Esophagus squamous epithelium (tissue), 5 donors: ENCODE measurements around the gene CSAG3. TPM values are rescaled to one million over a fixed set of nuclear protein-coding genes. Genes with fewer than 3 reads are reported as not detected.
"Not testable (repeated sequence)": the region's sequence is repeated elsewhere in the genome, so short reads cannot be mapped to it uniquely, and the experiment has no call there.

Experiments used
- DNase-seq: peaks from one replicate; lab custom pipeline; 2025; lab: John Stamatoyannopoulos, UW
- H3K27ac ChIP-seq, 4 donors: fragments of 200-600 bp; sonication (generic); one replicate each; pipeline ENCODE4 v1.5.1; 2016 to 2019; ENCODE audit warnings: mild to moderate bottlenecking in 1 of 4
- H3K27me3 ChIP-seq, 4 donors: fragments of 200-600 bp; sonication (generic); 1 replicate in 3 of 4; 2 replicates in 1 of 4; pipeline versions ENCODE4 v1.5.1 to v1.6.0; 2017 to 2021; ENCODE audit warnings: antibody characterized with exemption in 1 of 4
- H3K36me3 ChIP-seq, 3 donors: fragments of 200-600 bp; sonication (generic); one replicate each; pipeline ENCODE4 v1.5.1; 2016 to 2019
- H3K4me1 ChIP-seq, 3 donors: fragments of 200-600 bp; sonication (generic); one replicate each; pipeline ENCODE4 v1.5.1; 2017 to 2019
- H3K4me3 ChIP-seq, 4 donors: fragments of 200-600 bp; sonication (generic); 1 replicate in 3 of 4; 2 replicates in 1 of 4; pipeline ENCODE4 v1.5.1; 2016 to 2019; ENCODE audit warnings: mild to moderate bottlenecking in 2 of 4, moderate library complexity in 1 of 4
- H3K9me3 ChIP-seq, 3 donors: fragments of 200-600 bp; sonication (generic); one replicate each; pipeline ENCODE4 v1.5.1; 2016 to 2019
- POLR2A ChIP-seq, 4 donors: fragments of 450-650 bp; IDR thresholded peaks; one replicate each; pipeline ENCODE4 v1.6.1; 2017; ENCODE audit warnings: antibody characterized with exemption in 4 of 4, mild to moderate bottlenecking in 4 of 4, moderate library complexity in 3 of 4
- WGBS, 2 donors: methylation state at CpG; one replicate each; pipeline ENCODE4 v1.1.5; 2018; 5-methylcytosine and 5-hydroxymethylcytosine counted together
- intact Hi-C: fragments of 100-400 bp; cut with DNase I; formaldehyde crosslinking; loops from one replicate; pipeline ENCODE4 v1.15.0; 2022
- total RNA-seq, 4 donors: library from RNA; depleted of rRNA; stranded (reverse); fragments of >200 nt; gene quantifications; one replicate each; pipeline ENCODE4 v1.1.0, GENCODE V29; 2016
- TF ChIP-seq, protein P1 (sequence below), 6 experiments: fragments of 450-650 bp in 4 of 6; fragments of 200-600 bp in 2 of 6; sonication (generic) in 2 of 6; IDR thresholded peaks; one replicate each; pipeline ENCODE4 v1.5.1; 2016 to 2019; ENCODE audit warnings: antibody characterized with exemption in 6 of 6, mild to moderate bottlenecking in 4 of 6, moderate library complexity in 4 of 6
- donor health status: DM: yes; HTN: yes; CAD: no.

CSAG3 gene
- total RNA-seq, 4 donors from 2014 or later, result not detected

- H3K4me1 ChIP-seq, result no peaks in the 10 kb centered on the region
- no peaks in the 10 kb centered on the region for H3K36me3 ChIP-seq
- intact Hi-C loops, result no loop called here
- TF ChIP-seq, protein P1, sequence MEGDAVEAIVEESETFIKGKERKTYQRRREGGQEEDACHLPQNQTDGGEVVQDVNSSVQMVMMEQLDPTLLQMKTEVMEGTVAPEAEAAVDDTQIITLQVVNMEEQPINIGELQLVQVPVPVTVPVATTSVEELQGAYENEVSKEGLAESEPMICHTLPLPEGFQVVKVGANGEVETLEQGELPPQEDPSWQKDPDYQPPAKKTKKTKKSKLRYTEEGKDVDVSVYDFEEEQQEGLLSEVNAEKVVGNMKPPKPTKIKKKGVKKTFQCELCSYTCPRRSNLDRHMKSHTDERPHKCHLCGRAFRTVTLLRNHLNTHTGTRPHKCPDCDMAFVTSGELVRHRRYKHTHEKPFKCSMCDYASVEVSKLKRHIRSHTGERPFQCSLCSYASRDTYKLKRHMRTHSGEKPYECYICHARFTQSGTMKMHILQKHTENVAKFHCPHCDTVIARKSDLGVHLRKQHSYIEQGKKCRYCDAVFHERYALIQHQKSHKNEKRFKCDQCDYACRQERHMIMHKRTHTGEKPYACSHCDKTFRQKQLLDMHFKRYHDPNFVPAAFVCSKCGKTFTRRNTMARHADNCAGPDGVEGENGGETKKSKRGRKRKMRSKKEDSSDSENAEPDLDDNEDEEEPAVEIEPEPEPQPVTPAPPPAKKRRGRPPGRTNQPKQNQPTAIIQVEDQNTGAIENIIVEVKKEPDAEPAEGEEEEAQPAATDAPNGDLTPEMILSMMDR (IDR thresholded peaks at IDR 0.05), result no peak
- no peaks in the 10 kb centered on the region for H3K27me3 ChIP-seq
- H3K4me3 ChIP-seq, result no peak overlapping the region
- H3K27ac ChIP-seq, result no peak overlapping the region
- no peak for DNase-seq
- WGBS, 2 donors, result no CpG with 5 or more reads among the region's 2 CpGs
- H3K9me3 ChIP-seq, result no peaks in the 10 kb centered on the region
Measured at GRCh38 chrX:152735101-152735500, 23.9 kb upstream of the CSAG3 start.

DNA sequence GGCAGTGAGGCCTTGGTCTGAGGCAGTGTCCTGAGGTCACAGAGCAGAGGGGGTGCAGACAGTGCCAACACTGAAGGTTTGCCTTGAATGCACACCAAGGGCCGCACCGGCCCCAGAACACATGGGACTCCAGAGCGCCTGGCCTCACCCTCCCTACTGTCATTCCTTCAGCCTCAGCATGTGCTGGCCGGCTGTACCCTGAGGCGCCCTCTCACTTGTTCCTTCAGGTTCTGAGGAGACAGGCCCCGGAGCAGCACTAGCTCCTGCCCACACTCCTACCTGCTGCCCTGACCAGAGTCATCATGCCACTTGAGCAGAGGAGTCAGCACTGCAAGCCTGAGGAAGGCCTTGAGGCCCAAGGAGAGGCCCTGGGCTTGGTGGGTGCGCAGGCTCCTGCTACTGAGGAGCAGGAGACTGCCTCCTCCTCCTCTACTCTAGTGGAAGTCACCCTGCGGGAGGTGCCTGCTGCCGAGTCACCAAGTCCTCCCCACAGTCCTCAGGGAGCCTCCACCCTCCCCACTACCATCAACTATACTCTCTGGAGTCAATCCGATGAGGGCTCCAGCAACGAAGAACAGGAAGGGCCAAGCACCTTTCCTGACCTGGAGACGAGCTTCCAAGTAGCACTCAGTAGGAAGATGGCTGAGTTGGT is 23.0 kb upstream of the CSAG3 start:
- DNase-seq, result no peak
- Histone ChIP-seq H3K27me3 (no peaks in the 10 kb centered on the region), H3K9me3 (no peaks in the 10 kb centered on the region), H3K4me1 (no peaks in the 10 kb centered on the region), H3K27ac (no peak overlapping the region), H3K36me3 (no peaks in the 10 kb centered on the region), H3K4me3 (no peak overlapping the region)
- no peak for TF ChIP-seq POLR2A (IDR thresholded peaks at IDR 0.05)
- TF ChIP-seq, protein P1 (IDR thresholded peaks at IDR 0.05), result no peak
- intact Hi-C loops, result no loop called here
- WGBS, 2 donors, result 76% methylated on average over 8 of the region's 12 CpGs; no CpG with 5 or more reads in 1 of the 2 donors

- H3K9me3 ChIP-seq, H3K27me3 ChIP-seq, H3K27ac ChIP-seq, DNase-seq, H3K4me3 ChIP-seq, intact Hi-C loops, H3K4me1 ChIP-seq, H3K36me3 ChIP-seq: not testable (repeated sequence)
- WGBS, 2 donors, result 85 to 90% methylated on average over 2 to 5 of the region's 12 CpGs
Measured at GRCh38 chrX:152736528-152736927, 22.5 kb upstream of the CSAG3 start.

GRCh38 chrX:152738560-152738959 is 20.5 kb upstream of the CSAG3 start:
- Histone ChIP-seq H3K4me3 (no peak overlapping the region), H3K4me1 (no peaks in the 10 kb centered on the region), H3K36me3 (no peaks in the 10 kb centered on the region), H3K27me3 (no peaks in the 10 kb centered on the region), H3K9me3 (no peaks in the 10 kb centered on the region), H3K27ac (no peak overlapping the region)
- TF ChIP-seq, protein P1 (IDR thresholded peaks at IDR 0.05), result no peak
- no peak for TF ChIP-seq POLR2A (IDR thresholded peaks at IDR 0.05)
- no peak for DNase-seq
- 70 to 76% methylated on average over 1 to 5 of the region's 5 CpGs for WGBS, 2 donors
- intact Hi-C loops, result no loop called here

DNA sequence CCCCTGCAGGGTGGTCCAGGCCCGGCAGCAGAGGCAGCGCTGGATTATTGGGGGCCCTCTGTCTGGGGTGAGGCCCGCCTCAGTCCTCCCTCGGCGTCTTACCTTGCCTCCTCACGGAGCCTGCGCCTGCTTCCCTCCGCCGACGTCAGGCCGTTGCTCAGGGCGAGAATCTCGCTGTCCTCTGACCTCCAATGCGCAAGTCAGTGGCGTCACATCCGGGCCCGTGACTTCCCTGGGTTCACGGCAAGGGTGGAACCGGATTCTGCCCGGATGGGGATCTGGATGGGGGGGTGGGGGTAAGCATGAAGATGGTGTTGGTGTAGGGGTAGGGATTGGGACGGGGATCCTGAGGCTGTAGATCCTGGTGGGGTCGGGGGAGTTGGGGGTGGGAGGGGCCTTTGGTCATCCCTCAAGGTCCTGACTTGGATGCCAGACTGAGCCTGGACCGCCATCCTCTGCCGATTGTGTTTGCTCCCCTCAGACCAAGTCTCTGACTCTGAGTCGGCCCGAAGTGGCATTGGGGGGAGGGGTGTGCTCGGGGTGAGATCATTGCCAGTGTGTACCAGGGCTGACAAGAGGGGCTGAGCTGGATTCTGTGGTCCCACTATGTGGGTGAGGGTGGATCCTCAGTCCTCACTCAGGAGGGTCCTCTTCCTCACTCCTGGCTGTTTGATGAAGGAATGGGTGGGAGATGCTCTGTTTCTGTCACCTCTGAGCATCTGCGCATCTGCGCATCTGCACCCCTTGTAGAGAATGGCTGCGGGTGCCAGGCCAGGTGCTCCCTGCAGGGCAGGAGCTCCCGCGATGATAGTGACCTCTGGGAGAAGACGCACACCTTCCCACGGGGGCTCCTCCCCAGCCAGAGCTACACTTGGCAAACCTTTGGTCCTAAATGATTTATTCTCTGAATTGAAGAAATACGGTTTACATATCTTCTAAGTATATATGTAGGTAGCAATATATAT is 5.0 kb upstream of the CSAG3 start, which contains the start of gene MAGEA2:
TSS of gene MAGEA2 (minus strand) at position 157 of the 965 bp plus-strand sequence. CDS start 2,479 bp downstream, outside the sequence.
- DNase-seq, H3K36me3 ChIP-seq, H3K27ac ChIP-seq, H3K9me3 ChIP-seq, H3K4me1 ChIP-seq, H3K27me3 ChIP-seq, H3K4me3 ChIP-seq, intact Hi-C loops: not testable (repeated sequence)
- no CpG with 5 or more reads among the region's 35 CpGs for WGBS, 2 donors

DNA sequence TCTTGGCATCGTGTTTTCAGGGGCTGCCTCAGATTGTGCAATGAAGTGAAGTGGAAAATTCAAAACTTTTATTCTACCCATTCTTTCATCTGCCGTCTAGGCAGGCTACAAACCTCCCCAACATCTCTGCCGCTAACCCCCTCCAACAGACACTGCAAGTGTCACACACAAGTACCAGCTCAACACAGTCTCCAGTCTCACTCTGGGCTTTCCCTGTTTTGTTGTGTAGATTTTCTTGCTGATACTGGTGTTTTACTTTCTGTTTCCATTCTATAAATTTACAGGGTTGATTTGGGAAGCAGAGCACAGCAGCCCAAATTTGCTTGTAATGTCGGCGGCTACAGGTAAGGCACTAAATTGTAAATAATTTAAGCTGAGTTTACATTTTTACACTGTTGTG is 4.1 kb upstream of the CSAG3 start:
- H3K27ac ChIP-seq, H3K4me1 ChIP-seq, intact Hi-C loops, H3K27me3 ChIP-seq, H3K9me3 ChIP-seq, H3K4me3 ChIP-seq, H3K36me3 ChIP-seq, DNase-seq: not testable (repeated sequence)
- no CpG with 5 or more reads among the region's 5 CpGs for WGBS, 2 donors

DNA sequence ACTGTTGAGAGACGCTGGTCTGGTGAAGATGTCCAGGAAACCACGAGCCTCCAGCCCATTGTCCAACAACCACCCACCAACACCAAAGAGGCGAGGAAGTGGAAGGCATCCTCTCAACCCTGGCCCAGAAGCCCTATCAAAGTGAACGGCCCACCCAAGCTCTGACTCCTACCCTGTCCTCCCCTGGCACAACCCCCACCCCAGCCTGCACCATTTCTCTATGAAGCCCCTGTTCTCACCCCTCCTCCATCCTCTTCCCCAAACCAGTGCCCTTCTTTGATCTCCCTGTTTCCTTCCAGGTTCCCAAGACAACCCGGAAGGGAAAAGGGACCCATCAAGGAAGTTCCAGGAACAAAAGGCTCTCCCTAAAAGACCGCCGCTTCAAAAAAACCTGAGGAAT is 526 bp downstream of the CSAG3 start:
- WGBS, 2 donors, result no CpG with 5 or more reads among the region's 7 CpGs
- DNase-seq, H3K27me3 ChIP-seq, H3K4me1 ChIP-seq, intact Hi-C loops, H3K4me3 ChIP-seq, H3K36me3 ChIP-seq, H3K27ac ChIP-seq, H3K9me3 ChIP-seq: not testable (repeated sequence)

GRCh38 chrX:152761582-152761981 is 2.6 kb downstream of the CSAG3 start:
- H3K27ac ChIP-seq, intact Hi-C loops, DNase-seq, H3K4me1 ChIP-seq, H3K36me3 ChIP-seq, H3K9me3 ChIP-seq, H3K27me3 ChIP-seq, H3K4me3 ChIP-seq: not testable (repeated sequence)
- no CpG with 5 or more reads among the region's 7 CpGs for WGBS, 2 donors

DNA sequence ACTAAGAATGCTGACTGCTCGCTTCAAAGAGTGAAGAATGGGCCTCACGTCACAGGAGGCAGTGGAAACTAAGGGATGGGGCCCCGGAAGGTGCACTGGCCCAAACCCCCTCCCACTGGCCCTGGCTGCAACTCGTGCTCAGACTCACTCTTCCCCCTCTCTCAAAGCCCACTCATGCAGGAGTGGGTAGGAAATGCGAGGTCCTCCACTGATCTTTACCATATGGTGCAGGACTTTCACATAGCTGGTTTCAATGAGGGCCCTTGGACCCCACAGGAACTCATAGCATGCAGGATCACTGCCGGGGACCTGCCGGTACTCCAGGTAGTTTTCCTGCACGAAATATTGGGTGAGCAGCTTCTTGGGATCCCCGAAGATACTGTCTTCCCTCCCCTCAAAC is 7.5 kb downstream of the CSAG3 start:
- H3K4me1 ChIP-seq, H3K27ac ChIP-seq, H3K27me3 ChIP-seq, H3K36me3 ChIP-seq, DNase-seq, intact Hi-C loops, H3K9me3 ChIP-seq, H3K4me3 ChIP-seq: not testable (repeated sequence)
- WGBS, 2 donors, result 67 to 100% methylated on average over 1 to 7 of the region's 9 CpGs
